Neural progenitor cell (in vitro differentiated cells): Measurements from ENCODE around the gene VPS37D. TPM values are rescaled to one million over a fixed set of nuclear protein-coding genes. Genes with fewer than 3 reads are reported as not detected.

Source experiments
- DNase-seq: peaks from one replicate; pipeline ENCODE4 v3.0.0-alpha.2; 2016; ENCODE audit warnings: low spot score
- H2AFZ ChIP-seq: fragments of 200-600 bp; sonication (generic); replicated peaks from 2 replicates; pipeline ENCODE4 v1.6.1; 2016; ENCODE audit warnings: antibody characterized with exemption
- H3F3A ChIP-seq: fragments of 200-600 bp; sonication (generic); 2 replicates; pipeline ENCODE4 v1.6.1; 2016; ENCODE audit warnings: antibody characterized with exemption, low read depth
- H3K27ac ChIP-seq: fragments of 200-600 bp; sonication (generic); 2 replicates; pipeline ENCODE4 v1.5.1; 2016; ENCODE audit warnings: mild to moderate bottlenecking
- H3K27me3 ChIP-seq: fragments of 200-600 bp; sonication (generic); 2 replicates; pipeline ENCODE4 v1.6.1; 2016; ENCODE audit warnings: mild to moderate bottlenecking, moderate library complexity
- H3K36me3 ChIP-seq: fragments of 200-600 bp; sonication (generic); 2 replicates; pipeline ENCODE4 v1.5.1; 2016
- H3K4me1 ChIP-seq: fragments of 200-600 bp; sonication (generic); 2 replicates; pipeline ENCODE4 v1.6.1; 2016; ENCODE audit warnings: mixed run types
- H3K4me2 ChIP-seq: fragments of 200-600 bp; sonication (generic); 2 replicates; pipeline ENCODE4 v1.6.1; 2016
- H3K4me3 ChIP-seq: fragments of 200-600 bp; sonication (generic); 2 replicates; pipeline ENCODE4 v1.5.1; 2016
- H3K79me2 ChIP-seq: fragments of 200-600 bp; sonication (generic); 2 replicates; pipeline ENCODE4 v1.6.1; 2016; ENCODE audit warnings: low read depth
- H3K9ac ChIP-seq: fragments of 200-600 bp; sonication (generic); 2 replicates; pipeline ENCODE4 v1.6.1; 2016
- H3K9me3 ChIP-seq: fragments of 200-600 bp; sonication (generic); 2 replicates; pipeline ENCODE4 v1.5.1; 2016; ENCODE audit warnings: low read depth
- H4K20me1 ChIP-seq: fragments of 200-600 bp; sonication (generic); 2 replicates; pipeline ENCODE4 v1.6.1; 2016; ENCODE audit warnings: low read depth
- H3K27ac Mint-ChIP-seq: 3 replicates; pipeline ENCODE4 v1.8.0; 2021; ENCODE audit warnings: mixed read lengths
- H3K27me3 Mint-ChIP-seq: 2 replicates; pipeline ENCODE4 v1.8.0; 2022; ENCODE audit warnings: low read depth, mild to moderate bottlenecking, inconsistent platforms, moderate library complexity, mixed read lengths; ENCODE audit not compliant: insufficient read depth
- H3K36me3 Mint-ChIP-seq: 3 replicates; pipeline ENCODE4 v1.8.0; 2021; ENCODE audit warnings: mixed read lengths
- H3K4me1 Mint-ChIP-seq: 3 replicates; pipeline ENCODE4 v1.8.0; 2021; ENCODE audit warnings: mixed read lengths
- H3K4me3 Mint-ChIP-seq: 3 replicates; pipeline ENCODE4 v1.8.0; 2021; ENCODE audit warnings: mild to moderate bottlenecking, moderate library complexity, mixed read lengths
- H3K9me3 Mint-ChIP-seq: 3 replicates; pipeline ENCODE4 v1.8.0; 2020; ENCODE audit warnings: mixed read lengths
- CTCF ChIP-seq: fragments of 200-600 bp; sonication (generic); IDR thresholded peaks from 2 replicates; pipeline ENCODE4 v1.5.1; 2017; ENCODE audit warnings: antibody characterized with exemption, mild to moderate bottlenecking
- EZH2 ChIP-seq: fragments of 200-600 bp; sonication (generic); IDR thresholded peaks from 2 replicates; pipeline ENCODE4 v1.6.1; 2017; ENCODE audit warnings: antibody characterized with exemption, mild to moderate bottlenecking, moderate library complexity
- EZH2phosphoT487 ChIP-seq: fragments of 200-600 bp; sonication (generic); IDR thresholded peaks from 2 replicates; pipeline ENCODE4 v1.6.1; 2017; ENCODE audit warnings: antibody characterized with exemption
- total RNA-seq: library from RNA; depleted of rRNA; stranded (reverse); fragments of >200 nt; gene quantifications from 2 replicates; pipeline ENCODE4 v1.2.3, GENCODE V29; 2015; ENCODE audit warnings: low replicate concordance

VPS37D gene
- total RNA-seq, 1 donor from 2014 or later, result 7.0 TPM

- peaks cover 29% of the 10 kb centered on the region for H4K20me1 ChIP-seq
- H3F3A ChIP-seq, result peaks cover 16% of the 10 kb centered on the region
- H3K27me3 ChIP-seq, result no peaks in the 10 kb centered on the region
- TF ChIP-seq CTCF (no peak), EZH2 (no peak), EZH2phosphoT487 (no peak)
- no peak overlapping the region for H3K27ac ChIP-seq
- H3K9me3 ChIP-seq, result no peaks in the 10 kb centered on the region
- H3K9ac ChIP-seq, result no peak overlapping the region
- Mint-ChIP-seq H3K9me3 (no peaks in the 10 kb centered on the region), H3K4me1 (peaks cover 19% of the 10 kb centered on the region), H3K4me3 (no peak overlapping the region), H3K27ac (no peak overlapping the region), H3K36me3 (peaks cover 10% of the 10 kb centered on the region), H3K27me3 (peaks cover 4% of the 10 kb centered on the region)
- no peaks in the 10 kb centered on the region for H3K36me3 ChIP-seq
- peaks cover 9% of the 10 kb centered on the region for H3K4me1 ChIP-seq
- DNase-seq, result no peak
- no peak overlapping the region for H2AFZ ChIP-seq
- H3K4me2 ChIP-seq, result no peak overlapping the region
- H3K4me3 ChIP-seq, result no peak overlapping the region
- H3K79me2 ChIP-seq, result no peaks in the 10 kb centered on the region
Observed at GRCh38 chr7:73705551-73705920, 37.9 kb downstream of the VPS37D start.

GRCh38 chr7:73706126-73707044 lies 38.8 kb downstream of the VPS37D start:
- peaks cover 30% of the 10 kb centered on the region for H4K20me1 ChIP-seq
- no peaks in the 10 kb centered on the region for H3K79me2 ChIP-seq
- TF ChIP-seq CTCF (no peak), EZH2 (no peak), EZH2phosphoT487 (no peak)
- no peak overlapping the region for H3K4me2 ChIP-seq
- H3K4me1 ChIP-seq, result peaks cover 9% of the 10 kb centered on the region
- no peaks in the 10 kb centered on the region for H3K27me3 ChIP-seq
- no peaks in the 10 kb centered on the region for H3K9me3 Mint-ChIP-seq
- peaks cover 19% of the 10 kb centered on the region for H3K4me1 Mint-ChIP-seq
- H3K4me3 ChIP-seq, result no peak overlapping the region
- no peaks in the 10 kb centered on the region for H3K9me3 ChIP-seq
- H2AFZ ChIP-seq, result no peak overlapping the region
- H3K9ac ChIP-seq, result no peak overlapping the region
- no peak for DNase-seq
- no peak overlapping the region for H3K4me3 Mint-ChIP-seq
- H3K27ac ChIP-seq, result no peak overlapping the region
- H3F3A ChIP-seq, result peaks cover 16% of the 10 kb centered on the region
- H3K27me3 Mint-ChIP-seq, result peaks cover 4% of the 10 kb centered on the region
- no peaks in the 10 kb centered on the region for H3K36me3 ChIP-seq
- peak overlapping the region; percentile 53 for H3K27ac Mint-ChIP-seq
- H3K36me3 Mint-ChIP-seq, result peaks cover 10% of the 10 kb centered on the region

GRCh38 chr7:73707045-73707631 lies 39.5 kb downstream of the VPS37D start:
- Histone ChIP-seq H3F3A (peaks cover 11% of the 10 kb centered on the region), H2AFZ (no peak overlapping the region), H3K4me3 (no peak overlapping the region), H3K27me3 (no peaks in the 10 kb centered on the region), H3K9ac (no peak overlapping the region), H3K4me2 (no peak overlapping the region), H3K79me2 (no peaks in the 10 kb centered on the region), H3K36me3 (no peaks in the 10 kb centered on the region), H3K27ac (no peak overlapping the region), H4K20me1 (peaks cover 32% of the 10 kb centered on the region), H3K9me3 (no peaks in the 10 kb centered on the region), H3K4me1 (peaks cover 9% of the 10 kb centered on the region)
- TF ChIP-seq CTCF (no peak), EZH2phosphoT487 (no peak), EZH2 (no peak)
- Mint-ChIP-seq H3K9me3 (no peaks in the 10 kb centered on the region), H3K27me3 (peaks cover 2% of the 10 kb centered on the region), H3K36me3 (peaks cover 3% of the 10 kb centered on the region), H3K27ac (peak overlapping the region; percentile 53), H3K4me1 (peaks cover 12% of the 10 kb centered on the region), H3K4me3 (no peak overlapping the region)
- DNase-seq, result no peak
